Mucosa of rectum (tissue), 2 donors: ENCODE measurements around the gene TMEM121B.

Experiments
- H3K27ac ChIP-seq, 2 donors: one replicate each; pipeline ENCODE4 v1.7.0; 2013; ENCODE audit warnings: inconsistent platforms in 2 of 2, low read depth in 2 of 2, low read length in 2 of 2
- H3K27me3 ChIP-seq, 2 donors: one replicate each; pipeline ENCODE4 v1.7.0; 2013; ENCODE audit warnings: low read length in 2 of 2; ENCODE audit not compliant: control insufficient read depth in 2 of 2, insufficient read depth in 2 of 2
- H3K36me3 ChIP-seq, 2 donors: one replicate each; pipeline ENCODE4 v1.7.0; 2013; ENCODE audit warnings: low read length in 2 of 2; ENCODE audit not compliant: control insufficient read depth in 2 of 2, insufficient read depth in 2 of 2
- H3K4me1 ChIP-seq, 2 donors: one replicate each; pipeline ENCODE4 v1.7.0; 2013; ENCODE audit warnings: low read length in 2 of 2, mild to moderate bottlenecking in 1 of 2; ENCODE audit not compliant: control insufficient read depth in 2 of 2, insufficient read depth in 2 of 2
- H3K4me3 ChIP-seq, 2 donors: one replicate each; pipeline ENCODE4 v1.7.0; 2013; ENCODE audit warnings: low read length in 2 of 2
- H3K9ac ChIP-seq, 2 donors: one replicate each; pipeline ENCODE4 v1.7.0; 2013; ENCODE audit warnings: low read length in 2 of 2, low read depth in 1 of 2, mild to moderate bottlenecking in 1 of 2
- H3K9me3 ChIP-seq, 2 donors: one replicate each; pipeline ENCODE4 v1.7.0; 2013; ENCODE audit warnings: low read length in 2 of 2; ENCODE audit not compliant: control insufficient read depth in 2 of 2
- donor health status: healthy.
- donor health status: Normal muscosa, but diverticular disease.

TMEM121B gene

GRCh38 chr22:17119481-17120202 lies 1.5 kb downstream of the TMEM121B start:
- no peaks in the 10 kb centered on the region for H3K9me3 ChIP-seq
- peaks cover 6 to 9% of the 10 kb centered on the region in 2 donors for H3K4me1 ChIP-seq
- H3K9ac ChIP-seq, result no peak overlapping the region
- H3K4me3 ChIP-seq, result no peak overlapping the region
- no peaks in the 10 kb centered on the region for H3K36me3 ChIP-seq
- H3K27ac ChIP-seq, result no peak overlapping the region
- peaks cover 11 to 21% of the 10 kb centered on the region in 2 donors for H3K27me3 ChIP-seq

- no peaks in the 10 kb centered on the region for H3K36me3 ChIP-seq
- peaks cover 6 to 9% of the 10 kb centered on the region in 2 donors for H3K4me1 ChIP-seq
- peaks cover 11 to 19% of the 10 kb centered on the region in 2 donors for H3K27me3 ChIP-seq
- no peak overlapping the region for H3K27ac ChIP-seq
- no peaks in the 10 kb centered on the region for H3K9me3 ChIP-seq
- no peak overlapping the region for H3K4me3 ChIP-seq
- no peak overlapping the region for H3K9ac ChIP-seq
Observed at GRCh38 chr22:17118342-17118741, 2.8 kb downstream of the TMEM121B start.

GRCh38 chr22:17117890-17118289 lies 3.3 kb downstream of the TMEM121B start:
- Histone ChIP-seq H3K36me3 (no peaks in the 10 kb centered on the region), H3K9me3 (no peaks in the 10 kb centered on the region), H3K9ac (no peak overlapping the region), H3K4me3 (no peak overlapping the region), H3K27ac (no peak overlapping the region), H3K4me1 (peaks cover 6 to 9% of the 10 kb centered on the region in 2 donors), H3K27me3 (peaks cover 11 to 18% of the 10 kb centered on the region in 2 donors)

GRCh38 chr22:17117400-17117799 lies 3.8 kb downstream of the TMEM121B start:
- H3K27me3 ChIP-seq, result peaks cover 10 to 14% of the 10 kb centered on the region in 2 donors
- H3K4me3 ChIP-seq, result no peak overlapping the region
- H3K4me1 ChIP-seq, result peaks cover 6 to 9% of the 10 kb centered on the region in 2 donors
- H3K9me3 ChIP-seq, result no peaks in the 10 kb centered on the region
- H3K36me3 ChIP-seq, result no peaks in the 10 kb centered on the region
- no peak overlapping the region for H3K27ac ChIP-seq
- no peak overlapping the region for H3K9ac ChIP-seq

GRCh38 chr22:17116572-17117330 lies 4.4 kb downstream of the TMEM121B start:
- Histone ChIP-seq H3K27me3 (peaks cover 4 to 8% of the 10 kb centered on the region in 2 donors), H3K4me3 (no peak overlapping the region), H3K9me3 (no peaks in the 10 kb centered on the region), H3K36me3 (no peaks in the 10 kb centered on the region), H3K27ac (no peak overlapping the region), H3K4me1 (peaks cover 6 to 9% of the 10 kb centered on the region in 2 donors), H3K9ac (no peak overlapping the region)

- no peak overlapping the region for H3K4me3 ChIP-seq
- H3K4me1 ChIP-seq, result peaks cover 3 to 5% of the 10 kb centered on the region in 2 donors
- no peak overlapping the region for H3K27ac ChIP-seq
- no peak overlapping the region for H3K9ac ChIP-seq
- no peaks in the 10 kb centered on the region for H3K36me3 ChIP-seq
- peaks cover 0 to 3% of the 10 kb centered on the region in 2 donors for H3K27me3 ChIP-seq
- H3K9me3 ChIP-seq, result no peaks in the 10 kb centered on the region
Observed at GRCh38 chr22:17115945-17116565, 5.1 kb downstream of the TMEM121B start.

GRCh38 chr22:17115236-17115635 lies 5.9 kb downstream of the TMEM121B start:
- H3K27ac ChIP-seq, result no peak overlapping the region
- H3K27me3 ChIP-seq, result peaks cover 0 to 3% of the 10 kb centered on the region in 2 donors
- no peak overlapping the region for H3K4me3 ChIP-seq
- H3K9me3 ChIP-seq, result no peaks in the 10 kb centered on the region
- peaks cover 3 to 5% of the 10 kb centered on the region in 2 donors for H3K4me1 ChIP-seq
- no peak overlapping the region for H3K9ac ChIP-seq
- H3K36me3 ChIP-seq, result no peaks in the 10 kb centered on the region

- no peak overlapping the region for H3K4me3 ChIP-seq
- H3K36me3 ChIP-seq, result no peaks in the 10 kb centered on the region
- no peaks in the 10 kb centered on the region for H3K9me3 ChIP-seq
- no peak overlapping the region for H3K9ac ChIP-seq
- H3K27me3 ChIP-seq, result peaks cover 0 to 2% of the 10 kb centered on the region in 2 donors
- H3K4me1 ChIP-seq, result peaks cover 3 to 5% of the 10 kb centered on the region in 2 donors
- no peak overlapping the region for H3K27ac ChIP-seq
Observed at GRCh38 chr22:17114898-17115235, 6.3 kb downstream of the TMEM121B start.

- peaks cover 4% of the 10 kb centered on the region in 2 donors for H3K36me3 ChIP-seq
- H3K4me1 ChIP-seq, result peaks cover 3 to 5% of the 10 kb centered on the region in 2 donors
- no peaks in the 10 kb centered on the region for H3K27me3 ChIP-seq
- no peak overlapping the region for H3K4me3 ChIP-seq
- H3K27ac ChIP-seq, result no peak overlapping the region
- no peak overlapping the region for H3K9ac ChIP-seq
- H3K9me3 ChIP-seq, result no peaks in the 10 kb centered on the region
Observed at GRCh38 chr22:17114173-17114897, 6.8 kb downstream of the TMEM121B start.
